A172 (cell line): Measurements from ENCODE around the gene MBD3L2. TPM values are rescaled to one million over a fixed set of nuclear protein-coding genes. Genes with fewer than 3 reads are reported as not detected.

Source experiments
- total RNA-seq: library from RNA; depleted of rRNA; stranded (reverse); fragments of >200 nt; shearing (Covaris generic); gene quantifications from 2 replicates; pipeline ENCODE4 v1.2.3, GENCODE V29; 2014; rRNA removed

The MBD3L2 gene
- total RNA-seq, 1 experiment from 2014 or later, result not detected

Other genes with a start within 250 kb of the MBD3L2 start
- gene ADGRE1, start 161.7 kb upstream of the MBD3L2 start, total RNA-seq, result 0.45 and 1.1 TPM in 2 replicates
- not detected in 2 replicates for gene MBD3L2B, start 27.9 kb upstream of the MBD3L2 start, total RNA-seq
- not detected in 2 replicates for gene MBD3L5, start 18.7 kb upstream of the MBD3L2 start, total RNA-seq
- not detected in 2 replicates for gene MBD3L4, start 9.1 kb upstream of the MBD3L2 start, total RNA-seq
- gene MBD3L3, start 9.4 kb downstream of the MBD3L2 start, total RNA-seq, result not detected in 2 replicates
- gene ZNF557, start 20.4 kb downstream of the MBD3L2 start, total RNA-seq, result 11.7 and 12.5 TPM in 2 replicates
- gene INSR, start 245.1 kb downstream of the MBD3L2 start, total RNA-seq, result 7.2 and 8.4 TPM in 2 replicates